Measurements from ENCODE around the gene MS4A6A.

GRCh38 chr11:60124802-60125432 lies 58.0 kb downstream of the MS4A6A start:
- no peak for TF ChIP-seq CTCF (IDR thresholded peaks at IDR 0.05)
- TF ChIP-seq POLR2A (IDR thresholded peaks at IDR 0.05): no peak

Measured in body of pancreas (tissue), 4 donors.